Lower leg skin (tissue), 4 donors: ENCODE data around the gene ASMTL. TPM values are rescaled to one million over a fixed set of nuclear protein-coding genes. Genes with fewer than 3 reads are reported as not detected.
"Not testable (repeated sequence)": the region's sequence is repeated elsewhere in the genome, so short reads cannot be mapped to it uniquely, and the experiment has no call there.

Experiments
- DNase-seq, 2 donors: peaks; one replicate each; pipeline ENCODE4 v3.0.0-alpha.2; 2019; ENCODE audit warnings: low spot score in 2 of 2
- H3K4me3 ChIP-seq: fragments of 200-600 bp; sonication (generic); 2 replicates; pipeline ENCODE4 v1.5.1; 2017; ENCODE audit warnings: mild to moderate bottlenecking, low read depth; ENCODE audit not compliant: poor library complexity, severe bottlenecking
- CTCF ChIP-seq, 3 donors: fragments of 450-650 bp; IDR thresholded peaks; one replicate each; pipeline ENCODE4 v1.5.1; 2016; ENCODE audit warnings: antibody characterized with exemption in 3 of 3, mild to moderate bottlenecking in 3 of 3, moderate library complexity in 2 of 3
- POLR2A ChIP-seq, 2 donors: fragments of 450-650 bp; IDR thresholded peaks; one replicate each; pipeline ENCODE4 v1.6.1; 2016 to 2017; ENCODE audit warnings: antibody characterized with exemption in 2 of 2, mild to moderate bottlenecking in 1 of 2, moderate library complexity in 1 of 2
- WGBS, 2 donors: methylation state at CpG; one replicate each; pipeline ENCODE4 v1.1.5; 2018; 5-methylcytosine and 5-hydroxymethylcytosine counted together
- intact Hi-C: fragments of 100-400 bp; cut with DNase I; formaldehyde crosslinking; loops from one replicate; pipeline ENCODE4 v1.15.0; 2023; ENCODE audit warnings: low total_unique reads
- total RNA-seq, 4 donors: library from RNA; depleted of rRNA; stranded (reverse); fragments of >200 nt; gene quantifications; one replicate each; pipeline ENCODE4 v1.1.0, GENCODE V29; 2016

The ASMTL gene
- total RNA-seq, 4 donors from 2014 or later = 24.8 to 35.9 (median 30.1) TPM

- H3K4me3 ChIP-seq = no peak overlapping the region
- no peak for DNase-seq
- 73 to 90% methylated on average over 3 of the region's 3 CpGs for WGBS, 2 donors
- intact Hi-C loops = no loop called here
- TF ChIP-seq POLR2A (IDR thresholded peaks at IDR 0.05) (no peak), CTCF (IDR thresholded peaks at IDR 0.05) (no peak)
Observed at GRCh38 chrX:1477229-1477628, 24.5 kb upstream of the ASMTL start.

GRCh38 chrX:1476682-1477081 is 24.0 kb upstream of the ASMTL start:
- intact Hi-C loops = no loop called here
- no peak for TF ChIP-seq POLR2A (IDR thresholded peaks at IDR 0.05)
- TF ChIP-seq CTCF (IDR thresholded peaks at IDR 0.05) = no peak
- H3K4me3 ChIP-seq = no peak overlapping the region
- WGBS, 2 donors = 91 to 95% methylated on average over 5 of the region's 5 CpGs
- DNase-seq = peak in 1 of 2 donors; percentile 43

GRCh38 chrX:1475881-1476280 is 23.2 kb upstream of the ASMTL start:
- intact Hi-C loops = no loop called here
- WGBS, 2 donors = 100% methylated on average over 1 of the region's 1 CpG
- no peak overlapping the region for H3K4me3 ChIP-seq
- TF ChIP-seq POLR2A (IDR thresholded peaks at IDR 0.05) (no peak), CTCF (IDR thresholded peaks at IDR 0.05) (no peak)
- no peak for DNase-seq

GRCh38 chrX:1475481-1475880 is 22.8 kb upstream of the ASMTL start:
- intact Hi-C loops = no loop called here
- no peak for TF ChIP-seq CTCF (IDR thresholded peaks at IDR 0.05)
- no peak for TF ChIP-seq POLR2A (IDR thresholded peaks at IDR 0.05)
- H3K4me3 ChIP-seq = no peak overlapping the region
- 80 to 95% methylated on average over 4 of the region's 4 CpGs for WGBS, 2 donors
- DNase-seq = no peak

- DNase-seq, H3K4me3 ChIP-seq, intact Hi-C loops: not testable (repeated sequence)
- 54 to 75% methylated on average over 2 of the region's 2 CpGs for WGBS, 2 donors
Observed at GRCh38 chrX:1474593-1474992, 21.9 kb upstream of the ASMTL start.

- 95 to 96% methylated on average over 2 of the region's 2 CpGs for WGBS, 2 donors
- intact Hi-C loops = no loop called here
- no peak overlapping the region for H3K4me3 ChIP-seq
- DNase-seq = peak in 1 of 2 donors; percentile 5
- no peak for TF ChIP-seq POLR2A (IDR thresholded peaks at IDR 0.05)
- TF ChIP-seq CTCF (IDR thresholded peaks at IDR 0.05) = no peak
Observed at GRCh38 chrX:1472975-1473374, 20.3 kb upstream of the ASMTL start.
